ENCODE data around the gene PDE6A. TPM values are rescaled to one million over a fixed set of nuclear protein-coding genes. Genes with fewer than 3 reads are reported as not detected.
"Not testable (repeated sequence)": the region's sequence is repeated elsewhere in the genome, so short reads cannot be mapped to it uniquely, and the experiment has no call there.

The PDE6A gene
- total and polyA plus RNA-seq, 5 experiments from 2014 or later = not detected

DNA sequence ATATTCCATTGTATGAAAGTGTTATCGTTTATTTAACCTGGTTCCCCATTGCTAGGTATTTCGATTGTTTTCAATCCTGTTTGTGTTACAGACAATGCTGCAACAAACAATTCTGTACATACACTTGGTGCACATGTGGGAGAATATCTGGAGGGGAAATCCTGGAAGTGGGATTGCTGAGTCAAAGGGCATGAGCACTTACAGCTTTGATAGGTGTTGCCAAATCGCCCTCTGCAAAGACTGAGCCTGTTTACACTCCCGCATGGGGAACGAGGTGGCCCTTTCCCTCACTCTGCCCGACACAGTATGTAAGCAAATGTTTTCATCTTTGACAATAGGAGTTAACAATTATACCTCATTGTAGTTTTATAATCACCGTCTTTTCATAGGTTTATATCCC is 66.2 kb downstream of the PDE6A start:
- no peak overlapping the region for H3K4me3 Mint-ChIP-seq
- POLR2A ChIA-PET = no interaction called here
- H3K27me3 Mint-ChIP-seq = peaks cover 0 to 12% (median 8%) of the 10 kb centered on the region in 5 donors
- ATAC-seq (no peak), DNase-seq (no peak)
- peaks cover 0 to 5% (median 0%) of the 10 kb centered on the region in 9 donors for H3K9me3 Mint-ChIP-seq
- H3K36me3 Mint-ChIP-seq = peaks cover 0 to 5% (median 0%) of the 10 kb centered on the region in 3 donors
- no peak overlapping the region for H3K27ac Mint-ChIP-seq
- H3K4me1 Mint-ChIP-seq = no peaks in the 10 kb centered on the region

DNA sequence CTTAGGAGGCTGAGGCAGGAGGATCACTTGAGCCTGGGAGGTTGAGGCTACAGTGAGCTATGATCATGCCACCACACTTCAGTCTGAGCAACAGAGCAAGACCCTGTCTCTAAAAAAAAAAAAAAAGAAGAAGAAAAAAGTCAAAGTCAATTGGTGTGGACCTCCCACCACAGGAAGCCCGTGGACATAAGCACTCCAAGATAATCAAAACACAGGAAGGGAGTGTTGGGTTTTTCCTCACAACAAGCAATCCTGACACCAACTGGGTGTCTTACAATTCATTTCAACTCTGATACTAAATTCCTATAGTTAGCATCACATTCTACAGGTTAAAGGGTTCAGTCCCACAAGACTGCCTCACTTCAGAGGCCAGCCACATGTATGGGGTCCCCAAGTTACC is 70.7 kb downstream of the PDE6A start:
- Mint-ChIP-seq H3K27me3 (peaks cover 0 to 13% (median 0%) of the 10 kb centered on the region in 5 donors), H3K9me3 (no peaks in the 10 kb centered on the region), H3K4me3 (no peak overlapping the region), H3K36me3 (no peaks in the 10 kb centered on the region), H3K27ac (no peak overlapping the region), H3K4me1 (no peaks in the 10 kb centered on the region)
- DNase-seq (no peak), ATAC-seq (no peak)
- POLR2A ChIA-PET = no interaction called here

DNA sequence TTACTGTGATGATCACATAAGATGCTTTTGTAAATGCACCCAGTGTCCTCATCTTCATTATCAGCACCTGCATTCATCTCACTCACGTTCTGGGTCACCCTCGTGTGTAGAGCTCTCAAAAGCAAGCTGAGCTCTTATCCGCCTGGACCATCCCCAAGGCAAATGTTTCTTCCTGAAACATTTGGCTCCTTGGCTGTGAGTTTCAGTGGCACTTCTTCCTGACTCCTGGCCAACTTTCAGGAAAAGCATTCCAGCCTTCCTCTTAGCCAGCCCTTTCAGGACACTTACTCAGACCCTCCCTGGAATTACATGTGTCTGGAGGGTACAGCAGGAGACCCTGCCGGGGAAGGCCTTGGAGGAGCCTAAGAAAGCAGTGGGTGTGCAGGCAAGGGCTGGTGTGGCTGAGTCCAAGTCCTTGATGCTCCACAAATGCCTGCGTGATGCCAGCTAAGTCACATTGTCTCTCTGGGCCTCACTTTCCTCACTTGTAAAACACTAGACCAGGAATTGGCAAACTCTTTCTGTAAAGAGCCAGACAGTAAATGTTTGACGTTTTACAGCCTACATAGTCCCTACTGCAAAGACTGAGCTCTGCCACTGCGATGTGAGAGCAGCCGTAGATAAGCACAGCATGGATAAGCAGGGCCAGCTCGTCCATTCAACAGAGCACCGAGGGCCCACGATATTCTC is 72.1 kb downstream of the PDE6A start:
- Mint-ChIP-seq H3K27ac (no peak overlapping the region), H3K9me3 (no peaks in the 10 kb centered on the region), H3K27me3 (peaks cover 0 to 13% (median 2%) of the 10 kb centered on the region in 5 donors), H3K4me3 (no peak overlapping the region), H3K36me3 (no peaks in the 10 kb centered on the region), H3K4me1 (no peaks in the 10 kb centered on the region)
- no peak for ATAC-seq
- POLR2A ChIA-PET = no interaction called here
- no peak for DNase-seq

DNA sequence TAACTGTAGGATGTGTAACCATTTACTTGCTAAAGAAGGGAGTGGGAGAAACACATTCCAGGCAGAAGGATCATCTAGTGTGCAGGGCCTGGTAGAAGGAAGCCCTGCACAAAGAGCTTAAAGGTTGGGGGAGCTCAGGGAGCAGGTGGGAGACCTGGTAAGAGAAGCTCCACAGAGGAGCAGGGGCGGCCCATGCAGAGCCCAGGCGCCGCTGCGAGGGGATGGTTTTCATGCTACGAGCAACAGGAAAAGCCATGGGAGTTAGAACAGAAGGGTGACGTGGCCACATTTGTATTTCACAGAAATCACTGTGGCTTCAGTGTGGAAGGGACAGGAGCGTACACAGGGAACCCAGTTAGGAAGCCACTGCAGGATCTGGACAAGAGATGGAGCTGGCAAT is 73.1 kb downstream of the PDE6A start:
- Mint-ChIP-seq H3K27me3 (peaks cover 0 to 13% (median 0%) of the 10 kb centered on the region in 5 donors), H3K36me3 (no peaks in the 10 kb centered on the region), H3K4me3 (no peak overlapping the region), H3K9me3 (no peaks in the 10 kb centered on the region), H3K27ac (peak overlapping the region in 1 of 10 donors; percentile 79), H3K4me1 (no peaks in the 10 kb centered on the region)
- POLR2A ChIA-PET = no interaction called here
- ATAC-seq (no peak), DNase-seq (no peak)

DNA sequence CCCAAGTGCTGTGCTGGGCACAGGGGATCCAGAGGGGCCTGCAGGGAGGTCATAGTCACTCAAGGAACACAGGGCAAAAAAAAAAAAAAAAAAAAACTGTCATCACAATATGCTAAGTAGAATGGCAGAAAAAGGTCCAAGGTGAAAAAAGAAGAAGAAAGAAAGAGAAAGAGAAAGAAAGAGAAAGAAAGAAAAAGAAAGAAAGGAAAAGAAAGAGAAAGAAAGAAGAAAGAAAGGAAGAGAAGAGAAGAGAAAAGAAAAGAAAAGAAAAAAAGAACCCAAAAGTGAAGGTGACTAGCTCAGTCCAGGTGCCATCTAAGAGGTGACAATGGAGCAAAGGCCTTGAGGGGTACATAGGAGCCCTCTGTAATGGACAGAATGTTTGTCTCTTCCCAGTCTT is 73.9 kb downstream of the PDE6A start:
- no peak for DNase-seq
- Mint-ChIP-seq H3K27me3 (peaks cover 0 to 13% (median 0%) of the 10 kb centered on the region in 5 donors), H3K4me3 (no peak overlapping the region), H3K4me1 (no peaks in the 10 kb centered on the region), H3K36me3 (no peaks in the 10 kb centered on the region), H3K9me3 (no peaks in the 10 kb centered on the region), H3K27ac (peak overlapping the region in 2 of 10 donors; percentile 22 to 79)
- ATAC-seq = no peak
- POLR2A ChIA-PET = no interaction called here

DNA sequence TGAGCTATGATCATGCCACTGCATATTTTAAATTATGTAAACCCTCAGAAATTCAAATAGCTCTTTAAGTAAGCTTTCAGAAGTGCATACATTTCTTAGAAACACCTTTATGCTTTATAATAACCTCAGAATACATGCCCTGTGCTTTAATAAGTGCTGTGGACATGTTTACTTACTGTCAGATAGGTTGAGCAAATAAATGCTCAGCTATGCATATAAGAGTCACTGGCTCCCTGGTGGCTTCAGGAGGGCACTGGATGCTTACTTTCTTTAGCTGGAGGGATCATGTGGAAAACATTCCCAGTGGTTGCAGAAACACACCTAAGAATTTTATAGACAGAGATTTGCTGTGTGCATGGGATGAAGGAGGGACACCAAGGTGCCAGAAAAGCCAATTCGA is 74.4 kb downstream of the PDE6A start:
- DNase-seq (no peak), ATAC-seq (no peak)
- Mint-ChIP-seq H3K4me1 (no peaks in the 10 kb centered on the region), H3K9me3 (no peaks in the 10 kb centered on the region), H3K27ac (peak overlapping the region in 1 of 10 donors; percentile 79), H3K4me3 (no peak overlapping the region), H3K36me3 (no peaks in the 10 kb centered on the region), H3K27me3 (peaks cover 0 to 13% (median 0%) of the 10 kb centered on the region in 5 donors)
- POLR2A ChIA-PET = no interaction called here

DNA sequence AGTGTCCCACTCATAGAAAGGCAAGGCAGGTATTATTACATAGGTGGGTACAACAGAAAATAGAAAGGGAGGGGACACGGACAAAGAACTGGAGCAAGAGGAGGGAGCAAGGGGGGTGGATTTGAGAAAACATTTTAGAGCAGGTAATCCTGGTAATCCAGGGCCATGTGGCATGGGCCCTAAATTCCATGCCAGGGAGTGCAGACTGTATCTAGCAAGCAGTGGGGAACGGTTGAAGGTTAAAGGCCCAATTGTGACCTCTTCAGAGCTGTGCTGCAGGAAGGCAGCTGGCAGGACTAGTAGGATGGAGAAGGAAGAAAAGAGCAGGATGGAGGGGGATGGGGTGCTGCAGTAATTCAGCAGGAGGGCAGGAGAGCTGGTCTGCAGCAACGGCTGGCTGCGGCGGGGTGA is 75.2 kb downstream of the PDE6A start:
- no peak for DNase-seq

DNA sequence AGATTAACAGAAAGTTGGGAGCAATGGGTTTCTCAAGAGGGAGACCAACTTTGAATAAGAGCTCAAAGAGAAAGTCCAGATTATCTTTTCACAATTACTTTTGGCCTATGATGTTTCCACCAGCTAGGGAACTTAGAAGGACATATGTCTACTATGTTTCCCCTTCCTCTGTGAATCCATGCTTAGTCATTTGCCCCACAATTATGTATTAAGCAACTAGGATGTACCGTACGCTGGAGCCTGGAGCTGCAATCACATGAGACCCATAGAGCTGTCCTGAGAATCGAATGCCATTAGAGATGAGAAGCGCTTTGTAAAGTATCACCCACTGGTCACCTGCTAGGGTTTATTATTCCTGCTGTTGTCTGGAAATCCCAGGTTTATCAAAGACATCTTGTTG is 78.8 kb downstream of the PDE6A start:
- Mint-ChIP-seq H3K4me3 (no peak overlapping the region), H3K9me3 (no peaks in the 10 kb centered on the region), H3K36me3 (no peaks in the 10 kb centered on the region), H3K4me1 (peaks cover 5 to 10% (median 7%) of the 10 kb centered on the region in 4 donors), H3K27me3 (peaks cover 0 to 7% (median 0%) of the 10 kb centered on the region in 5 donors), H3K27ac (no peak overlapping the region)
- ATAC-seq (no peak), DNase-seq (no peak)
- POLR2A ChIA-PET = no interaction called here

More for the DNA sequence above, 75.2 kb downstream of the PDE6A start:
- POLR2A ChIA-PET = no interaction called here
- Mint-ChIP-seq H3K9me3 (no peaks in the 10 kb centered on the region), H3K27me3 (peaks cover 0 to 13% (median 0%) of the 10 kb centered on the region in 5 donors), H3K36me3 (no peaks in the 10 kb centered on the region), H3K4me1 (no peaks in the 10 kb centered on the region), H3K27ac (peak overlapping the region in 1 of 10 donors; percentile 75), H3K4me3 (no peak overlapping the region)
- ATAC-seq = no peak

DNA sequence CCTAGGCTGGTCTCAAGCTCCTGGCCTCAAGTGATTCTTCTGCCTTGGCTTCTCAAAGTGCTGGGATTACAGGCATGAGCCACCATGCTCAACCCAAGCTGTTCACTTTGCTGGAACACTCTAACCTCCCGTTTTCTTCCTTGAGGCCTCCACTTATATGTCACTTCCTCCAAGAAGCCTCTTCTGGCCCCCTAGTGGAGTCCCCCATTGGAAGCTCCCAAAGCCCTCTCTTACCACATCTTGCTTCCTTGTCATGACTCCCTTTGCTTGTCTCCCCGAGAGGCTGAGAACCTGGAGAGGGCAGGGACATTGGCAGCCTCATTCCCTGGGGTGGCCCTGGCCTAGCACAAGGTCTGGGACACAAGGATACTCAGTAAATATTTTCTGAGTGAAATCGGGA is 80.8 kb downstream of the PDE6A start:
- Mint-ChIP-seq H3K9me3 (no peaks in the 10 kb centered on the region), H3K4me3 (no peak overlapping the region), H3K4me1 (peaks cover 6 to 13% (median 10%) of the 10 kb centered on the region in 4 donors), H3K36me3 (no peaks in the 10 kb centered on the region), H3K27me3 (peaks cover 0 to 2% (median 0%) of the 10 kb centered on the region in 5 donors), H3K27ac (peak overlapping the region in 1 of 10 donors; percentile 20)
- POLR2A ChIA-PET = no interaction called here
- ATAC-seq (no peak), DNase-seq (no peak)

DNA sequence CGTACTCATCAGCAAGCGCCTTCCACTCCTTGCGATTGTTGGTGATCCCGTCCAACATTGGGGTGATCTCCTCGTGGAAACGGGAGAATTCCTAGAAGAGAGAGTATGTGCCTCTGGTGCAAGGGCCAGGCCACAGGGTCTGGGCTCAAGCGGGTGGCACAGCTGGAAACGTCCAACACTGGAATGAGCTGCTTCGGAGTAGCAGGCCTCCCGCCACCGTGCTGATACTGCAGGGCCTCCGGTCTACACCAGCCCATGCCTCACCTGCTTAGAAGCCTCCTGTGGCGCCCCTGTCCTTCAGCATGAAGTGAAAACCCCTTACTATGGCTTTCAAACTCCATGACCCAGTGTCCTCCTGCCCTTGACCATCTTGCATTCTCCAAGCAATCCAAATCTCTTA is 81.4 kb downstream of the PDE6A start:
- H3K4me1 Mint-ChIP-seq = peaks cover 6 to 13% (median 10%) of the 10 kb centered on the region in 4 donors
- peaks cover 0 to 2% (median 0%) of the 10 kb centered on the region in 5 donors for H3K27me3 Mint-ChIP-seq
- H3K4me3 Mint-ChIP-seq = no peak overlapping the region
- DNase-seq (no peak), ATAC-seq (no peak)
- no peaks in the 10 kb centered on the region for H3K36me3 Mint-ChIP-seq
- POLR2A ChIA-PET = no interaction called here
- no peak overlapping the region for H3K27ac Mint-ChIP-seq
- H3K9me3 Mint-ChIP-seq = no peaks in the 10 kb centered on the region

DNA sequence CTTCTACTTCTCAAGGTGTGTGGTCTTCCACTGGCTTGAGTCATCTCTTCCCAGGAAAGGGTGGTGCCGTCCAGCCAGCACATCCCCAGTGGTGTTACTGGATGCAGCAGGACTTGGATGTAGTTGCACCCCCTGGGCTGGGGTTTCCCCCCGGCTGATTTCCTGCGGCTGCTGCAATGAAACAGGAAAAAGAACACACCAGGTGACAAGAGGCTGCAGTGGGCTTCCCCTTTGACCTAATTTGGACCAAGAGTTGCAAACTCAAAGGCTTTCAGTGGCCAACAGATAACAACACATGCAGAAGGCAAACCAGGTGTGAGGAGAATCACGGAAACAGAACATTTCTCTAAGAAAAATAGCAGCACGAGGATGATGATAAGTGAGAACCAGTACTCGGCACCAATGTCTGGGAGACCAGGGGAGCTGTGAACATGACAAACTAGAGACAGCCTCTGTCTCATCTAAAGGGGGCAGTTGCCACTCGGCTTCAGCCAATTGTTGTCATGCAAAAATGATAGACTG is 83.7 kb downstream of the PDE6A start:
- H3K4me3 Mint-ChIP-seq = peak overlapping the region in 3 of 10 donors; percentile 24 to 57 (median 29)
- H3K27me3 Mint-ChIP-seq = no peaks in the 10 kb centered on the region
- peak overlapping the region in 9 of 10 donors; percentile 4 to 87 (median 54) for H3K27ac Mint-ChIP-seq
- POLR2A ChIA-PET = no interaction called here
- no peaks in the 10 kb centered on the region for H3K9me3 Mint-ChIP-seq
- DNase-seq (no peak), ATAC-seq (peak in 1 of 2 donors; percentile 49)
- peaks cover 6 to 16% (median 12%) of the 10 kb centered on the region in 4 donors for H3K4me1 Mint-ChIP-seq
- no peaks in the 10 kb centered on the region for H3K36me3 Mint-ChIP-seq

DNA sequence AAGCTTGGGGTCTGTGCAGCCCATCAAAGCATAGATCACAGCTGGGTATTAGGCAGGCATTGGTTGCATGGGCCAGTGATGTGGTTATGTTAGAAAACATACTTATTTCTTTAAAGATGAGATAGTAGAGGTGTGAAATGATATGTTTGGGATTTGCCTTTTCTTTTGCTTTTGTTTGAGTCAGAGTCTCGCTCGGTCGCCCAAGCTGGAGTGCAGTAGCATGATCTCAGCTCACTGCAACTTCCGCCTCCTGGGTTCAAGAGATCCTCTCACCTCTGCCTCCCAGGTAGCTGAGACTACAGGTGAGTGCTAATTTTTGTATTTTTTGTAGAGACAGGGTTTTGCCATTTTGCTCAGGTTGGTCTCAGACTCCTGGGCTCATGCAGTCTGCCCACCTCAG is 84.8 kb downstream of the PDE6A start:
- Mint-ChIP-seq H3K4me3 (no peak overlapping the region), H3K27ac (peak overlapping the region in 3 of 10 donors; percentile 34 to 59 (median 48)), H3K4me1 (peaks cover 6 to 16% (median 12%) of the 10 kb centered on the region in 4 donors), H3K9me3 (no peaks in the 10 kb centered on the region), H3K27me3 (no peaks in the 10 kb centered on the region), H3K36me3 (no peaks in the 10 kb centered on the region)
- DNase-seq (no peak), ATAC-seq (no peak)
- POLR2A ChIA-PET = no interaction called here

DNA sequence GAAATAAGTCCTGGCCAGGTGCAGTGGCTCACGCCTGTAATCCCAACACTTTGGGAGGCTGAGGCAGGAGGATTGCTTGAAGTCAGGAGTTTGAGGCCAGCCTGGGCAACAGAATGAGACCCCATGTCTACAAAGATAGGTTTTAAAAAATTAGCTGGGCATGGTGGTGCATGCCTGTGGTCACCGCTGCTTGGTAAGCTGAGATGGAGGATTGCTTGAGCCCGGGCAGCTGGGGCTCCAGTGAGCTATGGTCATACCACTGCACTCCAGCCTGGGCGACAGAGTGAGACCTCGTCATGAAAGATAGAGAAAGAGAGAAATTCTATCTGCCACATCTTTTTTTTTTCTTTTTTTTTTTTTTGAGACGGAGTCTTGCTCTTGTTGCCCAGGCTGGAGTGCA is 86.1 kb downstream of the PDE6A start:
- POLR2A ChIA-PET, H3K9me3 Mint-ChIP-seq, ATAC-seq, H3K27me3 Mint-ChIP-seq, H3K36me3 Mint-ChIP-seq, H3K4me3 Mint-ChIP-seq, H3K27ac Mint-ChIP-seq, DNase-seq: not testable (repeated sequence)
- H3K4me1 Mint-ChIP-seq = peaks cover 6 to 16% (median 12%) of the 10 kb centered on the region in 4 donors

DNA sequence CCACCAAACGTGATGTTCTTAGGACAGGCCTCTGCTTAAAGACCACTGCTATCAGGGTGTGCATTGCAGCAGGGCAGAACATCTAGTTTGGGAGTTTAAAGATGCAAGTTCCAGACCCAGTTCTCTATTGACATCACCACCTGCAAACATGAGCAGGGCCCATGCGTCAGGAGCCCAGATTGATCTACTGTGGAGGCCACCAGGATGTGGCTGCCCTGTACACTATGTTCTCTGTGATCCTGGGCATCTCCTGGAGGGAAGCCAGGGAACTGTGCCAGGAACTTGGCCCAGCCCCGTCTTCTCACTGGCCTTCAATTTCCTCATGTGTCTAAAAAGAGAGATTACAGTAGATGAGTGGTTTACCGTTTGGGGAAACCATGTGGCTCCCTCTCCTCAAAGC is 87.1 kb downstream of the PDE6A start:
- Mint-ChIP-seq H3K4me1 (peaks cover 6 to 16% (median 12%) of the 10 kb centered on the region in 4 donors), H3K27me3 (no peaks in the 10 kb centered on the region), H3K4me3 (no peak overlapping the region), H3K36me3 (no peaks in the 10 kb centered on the region), H3K27ac (peak overlapping the region in 2 of 10 donors; percentile 27 to 32), H3K9me3 (no peaks in the 10 kb centered on the region)
- POLR2A ChIA-PET = no interaction called here
- DNase-seq (no peak), ATAC-seq (no peak)

Data from naive thymus-derived CD8-positive, alpha-beta T cell (primary cell).